Vagina (tissue), 2 donors: ENCODE data around the gene NCOR1. TPM values are rescaled to one million over a fixed set of nuclear protein-coding genes. Genes with fewer than 3 reads are reported as not detected.

ENCODE experiments used
- DNase-seq, 2 donors: peaks; one replicate each; pipeline ENCODE4 v3.0.0-alpha.2; 2017; ENCODE audit errors: extremely low spot score in 2 of 2
- H3K27ac ChIP-seq: fragments of 200-600 bp; sonication (generic); one replicate; pipeline ENCODE4 v1.5.1; 2019
- H3K27me3 ChIP-seq: fragments of 200-600 bp; sonication (generic); one replicate; pipeline ENCODE4 v1.5.1; 2019
- H3K36me3 ChIP-seq, 2 donors: fragments of 200-600 bp; sonication (generic); one replicate each; pipeline ENCODE4 v1.5.1; 2017 to 2019
- H3K4me1 ChIP-seq: fragments of 200-600 bp; sonication (generic); one replicate; pipeline ENCODE4 v1.5.1; 2019
- H3K4me3 ChIP-seq, 2 donors: fragments of 200-600 bp; sonication (generic); 1 replicate in 1 of 2; 2 replicates in 1 of 2; pipeline ENCODE4 v1.5.1; 2016 to 2019
- H3K9me3 ChIP-seq: fragments of 200-600 bp; sonication (generic); one replicate; pipeline ENCODE4 v1.5.1; 2019
- CTCF ChIP-seq, 3 experiments: fragments of 450-650 bp in 2 of 3; fragments of 200-600 bp in 1 of 3; sonication (generic) in 1 of 3; IDR thresholded peaks; one replicate each; pipeline ENCODE4 v1.5.1; 2017 to 2019; ENCODE audit warnings: antibody characterized with exemption in 3 of 3, mild to moderate bottlenecking in 2 of 3, moderate library complexity in 2 of 3
- POLR2A ChIP-seq, 2 donors: fragments of 450-650 bp; IDR thresholded peaks; one replicate each; pipeline ENCODE4 v1.6.1; 2017; ENCODE audit warnings: antibody characterized with exemption in 2 of 2, mild to moderate bottlenecking in 2 of 2, moderate library complexity in 2 of 2
- POLR2AphosphoS5 ChIP-seq, 2 donors: sonication (generic); formaldehyde crosslinking; IDR thresholded peaks; one replicate each; pipeline ENCODE4 v1.9.0; 2017; ENCODE audit warnings: antibody characterized with exemption in 2 of 2, mild to moderate bottlenecking in 2 of 2, low read depth in 1 of 2; ENCODE audit not compliant: insufficient read depth in 1 of 2
- intact Hi-C: fragments of 100-400 bp; cut with DNase I; formaldehyde crosslinking; loops from one replicate; pipeline ENCODE4 v1.15.1; 2023
- total RNA-seq: library from RNA; depleted of rRNA; stranded (reverse); fragments of >200 nt; gene quantifications from one replicate; pipeline ENCODE4 v1.2.3, GENCODE V29; 2016

NCOR1 gene
- total RNA-seq, 1 donor from 2014 or later, result 175 TPM

- Histone ChIP-seq H3K27me3 (no peaks in the 10 kb centered on the region), H3K27ac (no peak overlapping the region), H3K9me3 (peaks cover 3% of the 10 kb centered on the region), H3K4me3 (no peak overlapping the region), H3K4me1 (no peaks in the 10 kb centered on the region), H3K36me3 (peaks cover 3 to 49% of the 10 kb centered on the region in 2 donors)
- intact Hi-C loops, result no loop called here
- TF ChIP-seq POLR2A (IDR thresholded peaks at IDR 0.05), result no peak
- TF ChIP-seq POLR2AphosphoS5 (IDR thresholded peaks at IDR 0.05; ENCODE audit: insufficient read depth in 1 of 2, low read depth in 1 of 2), result no peak
- TF ChIP-seq CTCF (IDR thresholded peaks at IDR 0.05), result no peak
- DNase-seq, result no peak
Measured at GRCh38 chr17:16052486-16052885, 162.8 kb downstream of the NCOR1 start.

- intact Hi-C loops, result no loop called here
- peaks cover 0 to 46% of the 10 kb centered on the region in 2 donors for H3K36me3 ChIP-seq
Measured at GRCh38 chr17:16050844-16051243, 164.5 kb downstream of the NCOR1 start.

GRCh38 chr17:16048811-16049449 is 166.4 kb downstream of the NCOR1 start:
- Histone ChIP-seq H3K4me1 (no peaks in the 10 kb centered on the region), H3K4me3 (no peak overlapping the region), H3K36me3 (peaks cover 0 to 51% of the 10 kb centered on the region in 2 donors), H3K27me3 (no peaks in the 10 kb centered on the region), H3K9me3 (peaks cover 3% of the 10 kb centered on the region), H3K27ac (no peak overlapping the region)
- intact Hi-C loops, result no loop called here
- no peak for TF ChIP-seq CTCF (IDR thresholded peaks at IDR 0.05)
- TF ChIP-seq POLR2AphosphoS5 (IDR thresholded peaks at IDR 0.05; ENCODE audit: insufficient read depth in 1 of 2, low read depth in 1 of 2), result no peak
- TF ChIP-seq POLR2A (IDR thresholded peaks at IDR 0.05), result no peak
- DNase-seq, result no peak

More at GRCh38 chr17:16050844-16051243, 164.5 kb downstream of the NCOR1 start:
- Histone ChIP-seq H3K9me3 (peaks cover 3% of the 10 kb centered on the region), H3K4me3 (no peak overlapping the region), H3K27ac (no peak overlapping the region), H3K27me3 (no peaks in the 10 kb centered on the region), H3K4me1 (no peaks in the 10 kb centered on the region)
- TF ChIP-seq POLR2AphosphoS5 (IDR thresholded peaks at IDR 0.05; ENCODE audit: insufficient read depth in 1 of 2, low read depth in 1 of 2) (no peak), POLR2A (IDR thresholded peaks at IDR 0.05) (no peak), CTCF (IDR thresholded peaks at IDR 0.05) (no peak)
- DNase-seq, result no peak

- H3K4me3 ChIP-seq, result no peak overlapping the region
- TF ChIP-seq CTCF (IDR thresholded peaks at IDR 0.05) (no peak), POLR2AphosphoS5 (IDR thresholded peaks at IDR 0.05; ENCODE audit: insufficient read depth in 1 of 2, low read depth in 1 of 2) (no peak), POLR2A (IDR thresholded peaks at IDR 0.05) (no peak)
- H3K27me3 ChIP-seq, result no peaks in the 10 kb centered on the region
- no peaks in the 10 kb centered on the region for H3K4me1 ChIP-seq
- H3K27ac ChIP-seq, result no peak overlapping the region
- H3K9me3 ChIP-seq, result no peaks in the 10 kb centered on the region
- intact Hi-C loops, result no loop called here
- DNase-seq, result no peak
- peaks cover 0 to 52% of the 10 kb centered on the region in 2 donors for H3K36me3 ChIP-seq
Measured at GRCh38 chr17:16046966-16047365, 168.4 kb downstream of the NCOR1 start.

- peaks cover 0 to 65% of the 10 kb centered on the region in 2 donors for H3K36me3 ChIP-seq
- H3K4me3 ChIP-seq, result no peak overlapping the region
- H3K4me1 ChIP-seq, result no peaks in the 10 kb centered on the region
- no peak for DNase-seq
- intact Hi-C loops, result no loop called here
- H3K27ac ChIP-seq, result no peak overlapping the region
- H3K27me3 ChIP-seq, result no peaks in the 10 kb centered on the region
- no peaks in the 10 kb centered on the region for H3K9me3 ChIP-seq
- TF ChIP-seq CTCF (IDR thresholded peaks at IDR 0.05), result no peak
- no peak for TF ChIP-seq POLR2AphosphoS5 (IDR thresholded peaks at IDR 0.05; ENCODE audit: insufficient read depth in 1 of 2, low read depth in 1 of 2)
- TF ChIP-seq POLR2A (IDR thresholded peaks at IDR 0.05), result no peak
Measured at GRCh38 chr17:16044487-16044886, 170.8 kb downstream of the NCOR1 start.
